HT-29 (cell line): ENCODE results near the gene SCNN1A. TPM values are rescaled to one million over a fixed set of nuclear protein-coding genes. Genes with fewer than 3 reads are reported as not detected.
"Not testable (repeated sequence)": the region's sequence is repeated elsewhere in the genome, so short reads cannot be mapped to it uniquely, and the experiment has no call there.

Experiments
- DNase-seq: peaks from one replicate; pipeline ENCODE4 v3.0.0-alpha.2; 2015; ENCODE audit warnings: low spot score
- total RNA-seq: library from RNA; depleted of rRNA; stranded (reverse); fragments of >200 nt; shearing (Covaris generic); gene quantifications from 2 replicates; pipeline ENCODE4 v1.2.3, GENCODE V29; 2014

Gene SCNN1A
- total RNA-seq, 1 experiment from 2014 or later: 221 TPM

GRCh38 chr12:6347367-6348338 lies 27.7 kb downstream of the SCNN1A start:
- no peak for DNase-seq

- no peak for DNase-seq
Observed at GRCh38 chr12:6346942-6347341, 28.4 kb downstream of the SCNN1A start.

- DNase-seq: no peak
Observed at GRCh38 chr12:6346235-6346832, 29.0 kb downstream of the SCNN1A start.

GRCh38 chr12:6345319-6346091 lies 29.9 kb downstream of the SCNN1A start:
- DNase-seq: no peak

- not testable (repeated sequence) for DNase-seq
Observed at GRCh38 chr12:6344101-6344660, 31.2 kb downstream of the SCNN1A start.

- DNase-seq: no peak
Observed at GRCh38 chr12:6343518-6343917, 31.8 kb downstream of the SCNN1A start.

GRCh38 chr12:6342140-6342889 lies 33.0 kb downstream of the SCNN1A start:
- no peak for DNase-seq

- DNase-seq: peak; percentile 79
Observed at GRCh38 chr12:6341417-6342139, 33.8 kb downstream of the SCNN1A start, which contains the start of gene TNFRSF1A. Gene TNFRSF1A (minus strand): TSS chr12:6342076. CDS start chr12:6341814, 262 bp downstream.

GRCh38 chr12:6340745-6341416 lies 34.5 kb downstream of the SCNN1A start:
- DNase-seq: peak; percentile 51

GRCh38 chr12:6340032-6340638 lies 35.2 kb downstream of the SCNN1A start:
- DNase-seq: peak; percentile 50

- no peak for DNase-seq
Observed at GRCh38 chr12:6338955-6339354, 36.4 kb downstream of the SCNN1A start.

- DNase-seq: not testable (repeated sequence)
Observed at GRCh38 chr12:6338536-6338935, 36.8 kb downstream of the SCNN1A start.

GRCh38 chr12:6337958-6338433 lies 37.4 kb downstream of the SCNN1A start:
- no peak for DNase-seq

GRCh38 chr12:6336889-6337853 lies 38.2 kb downstream of the SCNN1A start:
- DNase-seq: no peak

- DNase-seq: peak; percentile 99
Observed at GRCh38 chr12:6336079-6336888, 39.1 kb downstream of the SCNN1A start.

- DNase-seq: peak; percentile 86
Observed at GRCh38 chr12:6335451-6336078, 39.8 kb downstream of the SCNN1A start.
